ENCODE data around the gene IP6K3. TPM values are rescaled to one million over a fixed set of nuclear protein-coding genes. Genes with fewer than 3 reads are reported as not detected.

IP6K3 gene
- total RNA-seq (10 to 100 TPM; 11.7 to 72.4 (median 30.8) TPM), polyA plus RNA-seq (10 to 100 TPM; 16.9 to 59.2 TPM)
- long read RNA-seq, donor 1, transcript IP6K3-202 (7 exons, 2,012 nt) = minor isoform, 6 of 45 reads
- long read RNA-seq, donor 1, transcript IP6K3-201 (6 exons, 2,610 nt) = major isoform, 14 of 45 reads
- long read RNA-seq, donor 1, partial matches to known transcripts = 17 of 45 reads
- long read RNA-seq, donor 1, other reads (novel, unspliced or antisense) = 8 of 45 reads
- long read RNA-seq, donor 2, transcript IP6K3-202 (7 exons, 2,012 nt) = minor isoform, 14 of 191 reads
- long read RNA-seq, donor 2, transcript IP6K3-201 (6 exons, 2,610 nt) = major isoform, 103 of 191 reads
- long read RNA-seq, donor 2, partial matches to known transcripts = 50 of 191 reads
- long read RNA-seq, donor 2, other reads (novel, unspliced or antisense) = 23 of 191 reads
- long read RNA-seq, donor 3, transcript IP6K3-201 (6 exons, 2,610 nt) = major isoform, 28 of 71 reads
- long read RNA-seq, donor 3, partial matches to known transcripts = 26 of 71 reads
- long read RNA-seq, donor 3, other reads (novel, unspliced or antisense) = 13 of 71 reads

- H3K4me1 ChIP-seq = peaks cover 0 to 46% (median 17%) of the 10 kb centered on the region in 12 donors
- peaks cover 0 to 5% (median 0%) of the 10 kb centered on the region in 9 donors for H3K27me3 ChIP-seq
- WGBS, 4 donors = 15 to 27% (median 21%) methylated on average over 10 of the region's 10 CpGs
- ATAC-seq = peak; percentile 84 to 90 (median 86)
- DNase-seq = peak; percentile 76 to 92 (median 86)
- no peaks in the 10 kb centered on the region for H3K36me3 ChIP-seq
- H3K27ac ChIP-seq = peak within 1 kb of the TSS; percentile 74 to 99 (median 92)
- no peak for TF ChIP-seq CTCF (IDR thresholded peaks at IDR 0.05)
- TF ChIP-seq POLR2A (IDR thresholded peaks at IDR 0.05) = peak in 1 of 2 donors; percentile 82
- H3K4me3 ChIP-seq = peak within 1 kb of the TSS; percentile 42 to 80 (median 57)
- intact Hi-C loops (cut with DNase I) = loop anchor here in 1 of 10 donors (1.0 to 2.0 kb wide), 2 partner anchors 18 to 35 kb away; partner anchors contain the start of gene UQCC2
- no peaks in the 10 kb centered on the region for H3K9me3 ChIP-seq
These were observed at the start of gene IP6K3 for GRCh38 chr6:33746651-33747100. IP6K3 (minus strand) TSS chr6:33746905; CDS start chr6:33735476, 11,429 bp downstream.

- Histone ChIP-seq H3K4me1 (no peaks in the 10 kb centered on the region), H3K27me3 (peaks cover 0 to 23% (median 4%) of the 10 kb centered on the region in 9 donors), H3K36me3 (no peaks in the 10 kb centered on the region), H3K27ac (no peak overlapping the region), H3K4me3 (no peak overlapping the region), H3K9me3 (no peaks in the 10 kb centered on the region)
- no peak for TF ChIP-seq CTCF (IDR thresholded peaks at IDR 0.05)
- no peak for TF ChIP-seq POLR2A (IDR thresholded peaks at IDR 0.05)
- 52 to 62% (median 58%) methylated on average over 12 to 14 of the region's 14 CpGs for WGBS, 4 donors
- DNase-seq = peak in 1 of 5 donors; percentile 9
- ATAC-seq = no peak
- intact Hi-C loops (cut with DNase I) = no loop called here
These were observed 48.4 kb upstream of the IP6K3 start for GRCh38 chr6:33794910-33795623.

- H3K27me3 ChIP-seq = peaks cover 0 to 16% (median 0%) of the 10 kb centered on the region in 9 donors
- H3K36me3 ChIP-seq = no peaks in the 10 kb centered on the region
- ATAC-seq (no peak), DNase-seq (peak in 1 of 5 donors; percentile 24)
- no peak overlapping the region for H3K4me3 ChIP-seq
- intact Hi-C loops (cut with DNase I) = no loop called here
- TF ChIP-seq POLR2A (IDR thresholded peaks at IDR 0.05) = no peak
- TF ChIP-seq CTCF (IDR thresholded peaks at IDR 0.05) = no peak
- H3K4me1 ChIP-seq = peaks cover 0 to 7% (median 4%) of the 10 kb centered on the region in 12 donors
- H3K9me3 ChIP-seq = no peaks in the 10 kb centered on the region
- WGBS, 4 donors = 58 to 68% (median 63%) methylated on average over 10 of the region's 10 CpGs
- H3K27ac ChIP-seq = no peak overlapping the region
These were observed 46.3 kb upstream of the IP6K3 start for GRCh38 chr6:33792981-33793380.

All from heart left ventricle (tissue), 16 donors.